Renal cortical epithelial cell (primary cell): ENCODE measurements around the gene EGFR. TPM values are rescaled to one million over a fixed set of nuclear protein-coding genes. Genes with fewer than 3 reads are reported as not detected.
A peak's percentile ranks its signal among the peaks of the same experiment; 100 is the strongest.

Experiments used
- DNase-seq: peaks from one replicate; pipeline ENCODE4 v3.0.0-alpha.2; 2011; ENCODE audit warnings: low read depth
- total RNA-seq: library from RNA; depleted of rRNA; stranded (reverse); fragments of >200 nt; gene quantifications from 2 replicates; pipeline ENCODE4 v1.2.3, GENCODE V29; 2014

The EGFR gene
- total RNA-seq, 1 donor from 2014 or later = 97.1 TPM

- no peak for DNase-seq
These were observed 18.3 kb downstream of the EGFR start for GRCh38 chr7:55036950-55037736.

- peak; percentile 80 for DNase-seq
These were observed 25.0 kb downstream of the EGFR start for GRCh38 chr7:55043691-55044370.

GRCh38 chr7:55044371-55044717, 25.5 kb downstream of the EGFR start:
- no peak for DNase-seq

- DNase-seq = no peak
These were observed 26.0 kb downstream of the EGFR start for GRCh38 chr7:55044791-55045190.

GRCh38 chr7:55046582-55047342, 27.9 kb downstream of the EGFR start:
- DNase-seq = no peak

GRCh38 chr7:55048221-55048859, 29.5 kb downstream of the EGFR start:
- DNase-seq = no peak

GRCh38 chr7:55050281-55050680, 31.5 kb downstream of the EGFR start:
- DNase-seq = no peak

- DNase-seq = no peak
These were observed 33.3 kb downstream of the EGFR start for GRCh38 chr7:55052081-55052480.

- no peak for DNase-seq
These were observed 34.1 kb downstream of the EGFR start for GRCh38 chr7:55052741-55053427.

- DNase-seq = no peak
These were observed 35.1 kb downstream of the EGFR start for GRCh38 chr7:55053651-55054571.

GRCh38 chr7:55054758-55055157, 35.9 kb downstream of the EGFR start:
- DNase-seq = no peak

GRCh38 chr7:55055479-55055878, 36.7 kb downstream of the EGFR start:
- no peak for DNase-seq

- no peak for DNase-seq
These were observed 37.3 kb downstream of the EGFR start for GRCh38 chr7:55056068-55056467.

GRCh38 chr7:55056577-55057480, 38.0 kb downstream of the EGFR start:
- no peak for DNase-seq

GRCh38 chr7:55058314-55058713, 39.5 kb downstream of the EGFR start:
- no peak for DNase-seq

- no peak for DNase-seq
These were observed 40.2 kb downstream of the EGFR start for GRCh38 chr7:55059021-55059420.

- no peak for DNase-seq
These were observed 41.3 kb downstream of the EGFR start for GRCh38 chr7:55060085-55060484.

- DNase-seq = no peak
These were observed 41.8 kb downstream of the EGFR start for GRCh38 chr7:55060636-55061022.

- DNase-seq = no peak
These were observed 43.1 kb downstream of the EGFR start for GRCh38 chr7:55061726-55062499.
